ENCODE measurements around the gene CDNF. TPM values are rescaled to one million over a fixed set of nuclear protein-coding genes. Genes with fewer than 3 reads are reported as not detected.

Gene CDNF
- polyA plus RNA-seq, 1 donor (not counting 4 experiments of a cell fraction or from before 2014, with no cell fraction given) = 1.4 TPM

DNA sequence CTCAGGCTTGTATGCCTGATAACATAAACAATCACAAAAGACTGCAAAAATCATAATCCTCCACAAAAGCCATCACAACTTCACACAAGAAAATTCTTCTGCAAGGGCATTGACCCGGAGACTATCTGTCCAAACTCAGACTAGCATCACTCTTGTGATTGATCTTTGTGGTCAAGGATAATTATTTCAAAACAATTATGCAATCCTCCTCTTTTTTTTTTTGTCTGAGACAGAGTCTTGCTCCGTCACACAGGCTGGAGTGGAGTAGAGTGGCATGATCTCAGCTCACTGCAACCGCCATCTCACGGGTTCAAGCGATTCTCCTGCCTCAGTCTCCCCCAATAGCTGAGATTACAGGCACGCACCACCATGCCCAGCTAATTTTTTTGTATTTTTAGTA, 22.2 kb downstream of the CDNF start:
- Histone ChIP-seq H3K4me2 (ENCODE audit: control insufficient read depth, extremely low read depth, insufficient read depth, low read depth, low read length) (no peak overlapping the region), H2AFZ (ENCODE audit: control insufficient read depth, low read length) (no peak overlapping the region), H3K36me3 (ENCODE audit: control insufficient read depth in 2 of 2, extremely low read depth in 1 of 2, insufficient read depth in 2 of 2, low read length in 2 of 2) (no peaks in the 10 kb centered on the region), H4K20me1 (ENCODE audit: control insufficient read depth, extremely low read depth, insufficient read depth, low read length) (no peaks in the 10 kb centered on the region), H3K9me3 (ENCODE audit: control insufficient read depth, low read depth, low read length) (no peaks in the 10 kb centered on the region), H3K27me3 (ENCODE audit: control insufficient read depth, extremely low read depth, insufficient read depth, low read length) (no peaks in the 10 kb centered on the region), H3K9me1 (ENCODE audit: control insufficient read depth, extremely low read depth, insufficient read depth, low read length) (no peaks in the 10 kb centered on the region), H3K27ac (ENCODE audit: control insufficient read depth, insufficient read depth, low read length) (no peak overlapping the region), H3K4me1 (ENCODE audit: control insufficient read depth, extremely low read depth, insufficient read depth, low read length) (peaks cover 14% of the 10 kb centered on the region), H3K9ac (ENCODE audit: control insufficient read depth, extremely low read depth, insufficient read depth, low read length) (no peak overlapping the region), H3K4me3 (ENCODE audit: control insufficient read depth in 2 of 3, extremely low read depth in 1 of 3, insufficient read depth in 2 of 3, low read depth in 1 of 3, low read length in 3 of 3) (no peak overlapping the region), H3K79me2 (ENCODE audit: control insufficient read depth, insufficient read depth, low read length) (no peaks in the 10 kb centered on the region)
- dilution Hi-C loops (cut with MboI; ENCODE audit: extremely low pct_ligation_motif_present, low sequenced_read_pairs) = no loop called here
- no peak for FAIRE-seq
- TF ChIP-seq EZH2 (IDR thresholded peaks at IDR 0.05; ENCODE audit: low read length) = no peak
- TF ChIP-seq, protein P1, sequence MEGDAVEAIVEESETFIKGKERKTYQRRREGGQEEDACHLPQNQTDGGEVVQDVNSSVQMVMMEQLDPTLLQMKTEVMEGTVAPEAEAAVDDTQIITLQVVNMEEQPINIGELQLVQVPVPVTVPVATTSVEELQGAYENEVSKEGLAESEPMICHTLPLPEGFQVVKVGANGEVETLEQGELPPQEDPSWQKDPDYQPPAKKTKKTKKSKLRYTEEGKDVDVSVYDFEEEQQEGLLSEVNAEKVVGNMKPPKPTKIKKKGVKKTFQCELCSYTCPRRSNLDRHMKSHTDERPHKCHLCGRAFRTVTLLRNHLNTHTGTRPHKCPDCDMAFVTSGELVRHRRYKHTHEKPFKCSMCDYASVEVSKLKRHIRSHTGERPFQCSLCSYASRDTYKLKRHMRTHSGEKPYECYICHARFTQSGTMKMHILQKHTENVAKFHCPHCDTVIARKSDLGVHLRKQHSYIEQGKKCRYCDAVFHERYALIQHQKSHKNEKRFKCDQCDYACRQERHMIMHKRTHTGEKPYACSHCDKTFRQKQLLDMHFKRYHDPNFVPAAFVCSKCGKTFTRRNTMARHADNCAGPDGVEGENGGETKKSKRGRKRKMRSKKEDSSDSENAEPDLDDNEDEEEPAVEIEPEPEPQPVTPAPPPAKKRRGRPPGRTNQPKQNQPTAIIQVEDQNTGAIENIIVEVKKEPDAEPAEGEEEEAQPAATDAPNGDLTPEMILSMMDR (optimal IDR thresholded peaks at IDR 0.05 in 1 of 3, IDR thresholded peaks at IDR 0.05 in 1 of 3, conservative IDR thresholded peaks at IDR 0.05 in 1 of 3; ENCODE audit: extremely low read depth in 1 of 3, insufficient read depth in 2 of 3, low read length in 3 of 3) = no peak
- no peak for DNase-seq (ENCODE audit: low read depth, low spot score)

DNA sequence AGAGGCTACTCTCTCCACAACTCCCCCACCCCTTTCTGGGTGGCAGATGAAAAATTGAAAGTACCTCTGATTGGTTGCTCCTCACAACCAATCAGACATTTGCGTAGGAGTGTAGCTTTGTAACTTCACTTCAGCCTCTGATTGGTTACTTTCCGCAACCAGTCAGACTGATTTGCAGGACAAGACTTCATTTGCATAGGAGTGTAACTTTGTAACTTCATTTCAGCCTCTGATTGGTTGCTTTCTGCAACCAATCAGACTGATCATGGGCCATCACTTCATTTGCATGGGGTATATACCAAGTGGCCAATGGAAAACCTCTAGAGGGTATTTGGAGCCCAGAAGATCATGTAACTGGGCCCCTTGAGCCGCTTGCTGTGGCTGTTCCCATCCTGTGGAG, 25.6 kb downstream of the CDNF start:
- no peaks in the 10 kb centered on the region for H3K79me2 ChIP-seq (ENCODE audit: control insufficient read depth, insufficient read depth, low read length)
- no peaks in the 10 kb centered on the region for H3K9me3 ChIP-seq (ENCODE audit: control insufficient read depth, low read depth, low read length)
- TF ChIP-seq, protein P1 (optimal IDR thresholded peaks at IDR 0.05 in 1 of 3, IDR thresholded peaks at IDR 0.05 in 1 of 3, conservative IDR thresholded peaks at IDR 0.05 in 1 of 3; ENCODE audit: extremely low read depth in 1 of 3, insufficient read depth in 2 of 3, low read length in 3 of 3) = no peak
- H3K9me1 ChIP-seq (ENCODE audit: control insufficient read depth, extremely low read depth, insufficient read depth, low read length) = no peaks in the 10 kb centered on the region
- no peaks in the 10 kb centered on the region for H3K36me3 ChIP-seq (ENCODE audit: control insufficient read depth in 2 of 2, extremely low read depth in 1 of 2, insufficient read depth in 2 of 2, low read length in 2 of 2)
- no peaks in the 10 kb centered on the region for H3K27me3 ChIP-seq (ENCODE audit: control insufficient read depth, extremely low read depth, insufficient read depth, low read length)
- peaks cover 14% of the 10 kb centered on the region for H3K4me1 ChIP-seq (ENCODE audit: control insufficient read depth, extremely low read depth, insufficient read depth, low read length)
- DNase-seq (ENCODE audit: low read depth, low spot score) (no peak), FAIRE-seq (no peak)
- H3K27ac ChIP-seq (ENCODE audit: control insufficient read depth, insufficient read depth, low read length) = no peak overlapping the region
- dilution Hi-C loops (cut with MboI; ENCODE audit: extremely low pct_ligation_motif_present, low sequenced_read_pairs) = no loop called here
- no peaks in the 10 kb centered on the region for H4K20me1 ChIP-seq (ENCODE audit: control insufficient read depth, extremely low read depth, insufficient read depth, low read length)
- H2AFZ ChIP-seq (ENCODE audit: control insufficient read depth, low read length) = no peak overlapping the region
- H3K4me3 ChIP-seq (ENCODE audit: control insufficient read depth in 2 of 3, extremely low read depth in 1 of 3, insufficient read depth in 2 of 3, low read depth in 1 of 3, low read length in 3 of 3) = no peak overlapping the region
- no peak overlapping the region for H3K4me2 ChIP-seq (ENCODE audit: control insufficient read depth, extremely low read depth, insufficient read depth, low read depth, low read length)
- H3K9ac ChIP-seq (ENCODE audit: control insufficient read depth, extremely low read depth, insufficient read depth, low read length) = no peak overlapping the region
